Esophagus muscularis mucosa (tissue), 3 donors: Measurements from ENCODE around the gene SEC23A.
"Not testable (repeated sequence)": the region's sequence is repeated elsewhere in the genome, so short reads cannot be mapped to it uniquely, and the experiment has no call there.

Experiments
- EP300 ChIP-seq: sonication (generic); formaldehyde crosslinking; IDR thresholded peaks from one replicate; pipeline ENCODE4 v1.6.1; 2017; ENCODE audit warnings: antibody characterized with exemption
- POLR2A ChIP-seq: fragments of 450-650 bp; IDR thresholded peaks from one replicate; pipeline ENCODE4 v1.6.1; 2017; ENCODE audit warnings: antibody characterized with exemption, moderate library complexity, mild to moderate bottlenecking, low read depth
- POLR2AphosphoS5 ChIP-seq, 2 donors: sonication (generic); formaldehyde crosslinking; IDR thresholded peaks; one replicate each; pipeline ENCODE4 v1.6.1; 2017; ENCODE audit warnings: antibody characterized with exemption in 2 of 2

- TF ChIP-seq POLR2AphosphoS5 (IDR thresholded peaks at IDR 0.05); POLR2A; EP300: not testable (repeated sequence)
Measured at GRCh38 chr14:39045889-39046288, 57.1 kb downstream of the SEC23A start.
